B cell (primary cell): ENCODE measurements around the gene MTF2. TPM values are rescaled to one million over a fixed set of nuclear protein-coding genes. Genes with fewer than 3 reads are reported as not detected.

Source experiments
- ATAC-seq: fragments of 200-7000 bp; cut with Tn5 transposase; one replicate; pipeline ENCODE4 v1.10.0; 2021; ENCODE audit warnings: low read depth, mild to moderate bottlenecking, moderate number of reproducible peaks, moderate library complexity
- CTCF ChIA-PET: fragments of 350-600 bp; sonication (Branson Sonifier 250); formaldehyde crosslinking; loops from one replicate; lab custom pipeline; 2021; ENCODE audit warnings: antibody characterized with exemption, inconsistent platforms; lab: Charles Lee
- POLR2A ChIA-PET: fragments of 350-600 bp; sonication (Branson Sonifier 250); formaldehyde crosslinking; loops from one replicate; lab custom pipeline; 2021; ENCODE audit warnings: antibody characterized with exemption; lab: Charles Lee
- DNase-seq: peaks from one replicate; pipeline ENCODE4 v3.0.0; 2013
- H2AFZ ChIP-seq: 2 replicates; pipeline ENCODE4 v1.6.1; 2012; ENCODE audit warnings: mild to moderate bottlenecking, low read depth, low read length; ENCODE audit not compliant: insufficient read depth, poor library complexity, severe bottlenecking
- H3K27ac ChIP-seq, 2 donors: 1 replicate in 1 of 2; 2 replicates in 1 of 2; pipeline ENCODE4 v1.5.1; 2012 to 2013; ENCODE audit warnings: low read length in 2 of 2, mild to moderate bottlenecking in 2 of 2, moderate library complexity in 1 of 2
- H3K27me3 ChIP-seq, 4 experiments: fragments of 200-600 bp in 1 of 4; sonication (generic) in 1 of 4; replicated peaks in 1 of 4; 1 replicate in 2 of 4; 2 replicates in 2 of 4; pipeline versions ENCODE4 v1.6.1 to v1.7.0; 2013 to 2016; ENCODE audit warnings: low read length in 3 of 4, mild to moderate bottlenecking in 2 of 4, mixed read lengths in 1 of 4, moderate library complexity in 1 of 4; ENCODE audit not compliant: insufficient read depth in 4 of 4, control insufficient read depth in 3 of 4; ENCODE audit errors: control extremely low read depth in 1 of 4
- H3K36me3 ChIP-seq, 2 experiments: replicated peaks in 1 of 2; 1 replicate in 1 of 2; 2 replicates in 1 of 2; pipeline versions ENCODE4 v1.6.1 to v1.7.1; 2013; ENCODE audit warnings: low read length in 1 of 2; ENCODE audit not compliant: insufficient read depth in 2 of 2, control insufficient read depth in 1 of 2; ENCODE audit errors: control extremely low read depth in 1 of 2, extremely low read depth in 1 of 2
- H3K4me1 ChIP-seq, 2 donors: fragments of 200-600 bp in 1 of 2; sonication (generic) in 1 of 2; 1 replicate in 1 of 2; 2 replicates in 1 of 2; pipeline versions ENCODE4 v1.5.1 to v1.6.1; 2013 to 2017; ENCODE audit warnings: low read length in 2 of 2; ENCODE audit not compliant: control insufficient read depth in 2 of 2, insufficient read depth in 2 of 2
- H3K4me2 ChIP-seq: replicated peaks from 2 replicates; pipeline ENCODE3; 2012; ENCODE audit warnings: mild to moderate bottlenecking, low read depth, low read length; ENCODE audit not compliant: poor library complexity, severe bottlenecking
- H3K4me3 ChIP-seq, 5 experiments: fragments of 200-600 bp in 1 of 5; sonication (generic) in 1 of 5; 1 replicate in 3 of 5; 2 replicates in 2 of 5; pipeline versions ENCODE4 v1.5.1 to v1.7.0; 2011 to 2016; ENCODE audit warnings: low read length in 4 of 5, mild to moderate bottlenecking in 4 of 5, low read depth in 2 of 5, control low read depth in 1 of 5, moderate library complexity in 1 of 5; ENCODE audit not compliant: insufficient read depth in 1 of 5; ENCODE audit errors: control extremely low read depth in 1 of 5, extremely low read depth in 1 of 5
- H3K79me2 ChIP-seq: fragments of 200-600 bp; sonication (generic); one replicate; pipeline ENCODE4 v1.6.0; 2016; ENCODE audit warnings: low read length; ENCODE audit not compliant: control insufficient read depth, insufficient read depth
- H3K9ac ChIP-seq: fragments of 200-600 bp; sonication (generic); 2 replicates; pipeline ENCODE4 v1.6.1; 2017; ENCODE audit warnings: mild to moderate bottlenecking, low read length, moderate library complexity
- H3K9me3 ChIP-seq, 3 donors: one replicate each; pipeline versions ENCODE4 v1.6.1 to v1.7.1; 2013; ENCODE audit warnings: low read length in 2 of 3; ENCODE audit not compliant: control insufficient read depth in 2 of 3, insufficient read depth in 1 of 3; ENCODE audit errors: control extremely low read depth in 1 of 3
- H4K20me1 ChIP-seq: 2 replicates; pipeline ENCODE4 v1.6.0; 2012; ENCODE audit warnings: mild to moderate bottlenecking, low read length; ENCODE audit not compliant: insufficient read depth, control insufficient read depth, poor library complexity, severe bottlenecking
- H3K27ac Mint-ChIP-seq: one replicate; pipeline ENCODE4 v1.8.0; 2021; ENCODE audit warnings: mixed read lengths
- H3K27me3 Mint-ChIP-seq: one replicate; pipeline ENCODE4 v1.8.0; 2021; ENCODE audit warnings: mixed read lengths
- H3K4me1 Mint-ChIP-seq: one replicate; pipeline ENCODE4 v1.8.0; 2021; ENCODE audit warnings: mixed read lengths
- H3K4me3 Mint-ChIP-seq: one replicate; pipeline ENCODE4 v1.8.0; 2021; ENCODE audit warnings: mixed read lengths
- H3K9me3 Mint-ChIP-seq: one replicate; pipeline ENCODE4 v1.8.0; 2022; ENCODE audit warnings: mixed read lengths; ENCODE audit not compliant: insufficient read depth
- EZH2 ChIP-seq: IDR thresholded peaks from 2 replicates; pipeline ENCODE4 v1.6.1; 2012; ENCODE audit warnings: borderline replicate concordance, low read depth, mild to moderate bottlenecking, moderate library complexity, low read length; ENCODE audit not compliant: insufficient read depth, poor library complexity, severe bottlenecking
- WGBS: methylation state at CpG from one replicate; pipeline ENCODE4 v1.1.5; 2013; ENCODE audit warnings: missing lambda C conversion rate; ENCODE audit not compliant: insufficient coverage; 5-methylcytosine and 5-hydroxymethylcytosine counted together
- intact Hi-C: fragments of 100-400 bp; cut with micrococcal nuclease; formaldehyde crosslinking; loops from one replicate; pipeline ENCODE4 v1.10.0; 2022
- polyA plus RNA-seq: library from polyadenylated mRNA; depleted of rRNA; stranded (reverse); fragments of >200 nt; gene quantifications from 2 replicates; pipeline ENCODE4 v1.2.3, GENCODE V29; 2012
- total RNA-seq, 2 donors: library from RNA; stranded (reverse); fragments of 120-200 nt in 1 of 2; gene quantifications; 1 replicate in 1 of 2; 2 replicates in 1 of 2; pipeline versions ENCODE4 v1.2.3 to v1.2.4, GENCODE V29; 2013 to 2022
- TF ChIP-seq, protein P1 (sequence below): fragments of 200-600 bp; IDR thresholded peaks from one replicate; pipeline ENCODE4 v1.8.0; 2022; ENCODE audit warnings: antibody characterized with exemption, mild to moderate bottlenecking

MTF2 gene
- total and polyA plus RNA-seq, 2 donors (not counting 1 experiment from before 2014, with no cell fraction given): 19.5 to 68.6 TPM

- Histone ChIP-seq H4K20me1 (no peaks in the 10 kb centered on the region), H3K9ac (no peak overlapping the region), H3K27ac (no peak overlapping the region), H3K36me3 (peaks cover 0 to 48% of the 10 kb centered on the region in 2 experiments), H3K4me3 (no peak overlapping the region), H3K4me1 (no peaks in the 10 kb centered on the region), H3K79me2 (peaks cover 11% of the 10 kb centered on the region), H3K9me3 (no peaks in the 10 kb centered on the region), H2AFZ (no peak overlapping the region), H3K27me3 (no peaks in the 10 kb centered on the region), H3K4me2 (no peak overlapping the region)
- Mint-ChIP-seq H3K27me3 (no peaks in the 10 kb centered on the region), H3K27ac (no peak overlapping the region), H3K9me3 (no peaks in the 10 kb centered on the region), H3K4me3 (no peak overlapping the region), H3K4me1 (no peaks in the 10 kb centered on the region)
- ChIA-PET POLR2A (no interaction called here), CTCF (no interaction called here)
- ATAC-seq (no peak), DNase-seq (no peak)
- no peak for TF ChIP-seq EZH2
- TF ChIP-seq, protein P1, sequence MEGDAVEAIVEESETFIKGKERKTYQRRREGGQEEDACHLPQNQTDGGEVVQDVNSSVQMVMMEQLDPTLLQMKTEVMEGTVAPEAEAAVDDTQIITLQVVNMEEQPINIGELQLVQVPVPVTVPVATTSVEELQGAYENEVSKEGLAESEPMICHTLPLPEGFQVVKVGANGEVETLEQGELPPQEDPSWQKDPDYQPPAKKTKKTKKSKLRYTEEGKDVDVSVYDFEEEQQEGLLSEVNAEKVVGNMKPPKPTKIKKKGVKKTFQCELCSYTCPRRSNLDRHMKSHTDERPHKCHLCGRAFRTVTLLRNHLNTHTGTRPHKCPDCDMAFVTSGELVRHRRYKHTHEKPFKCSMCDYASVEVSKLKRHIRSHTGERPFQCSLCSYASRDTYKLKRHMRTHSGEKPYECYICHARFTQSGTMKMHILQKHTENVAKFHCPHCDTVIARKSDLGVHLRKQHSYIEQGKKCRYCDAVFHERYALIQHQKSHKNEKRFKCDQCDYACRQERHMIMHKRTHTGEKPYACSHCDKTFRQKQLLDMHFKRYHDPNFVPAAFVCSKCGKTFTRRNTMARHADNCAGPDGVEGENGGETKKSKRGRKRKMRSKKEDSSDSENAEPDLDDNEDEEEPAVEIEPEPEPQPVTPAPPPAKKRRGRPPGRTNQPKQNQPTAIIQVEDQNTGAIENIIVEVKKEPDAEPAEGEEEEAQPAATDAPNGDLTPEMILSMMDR: no peak
- intact Hi-C loops: no loop called here
Observed at GRCh38 chr1:93120614-93121013, 41.5 kb downstream of the MTF2 start.

GRCh38 chr1:93123201-93123783 lies 44.2 kb downstream of the MTF2 start:
- Mint-ChIP-seq H3K4me1 (no peaks in the 10 kb centered on the region), H3K27ac (no peak overlapping the region), H3K27me3 (no peaks in the 10 kb centered on the region), H3K9me3 (no peaks in the 10 kb centered on the region), H3K4me3 (no peak overlapping the region)
- Histone ChIP-seq H3K27ac (no peak overlapping the region), H3K27me3 (no peaks in the 10 kb centered on the region), H3K79me2 (peaks cover 4% of the 10 kb centered on the region), H3K4me1 (no peaks in the 10 kb centered on the region), H3K4me2 (no peak overlapping the region), H4K20me1 (no peaks in the 10 kb centered on the region), H2AFZ (no peak overlapping the region), H3K9ac (no peak overlapping the region), H3K4me3 (no peak overlapping the region), H3K9me3 (no peaks in the 10 kb centered on the region), H3K36me3 (peaks cover 4 to 31% of the 10 kb centered on the region in 2 experiments)
- DNase-seq (no peak), ATAC-seq (no peak)
- no peak for TF ChIP-seq EZH2
- TF ChIP-seq, protein P1: no peak
- intact Hi-C loops: no loop called here
- no CpG with 5 or more reads among the region's 4 CpGs for WGBS
- ChIA-PET CTCF (interaction anchor here (0.7 kb wide), 1 partner anchor 18 kb away, joined by 3 read pairs; no protein-coding TSS in a partner anchor), POLR2A (no interaction called here)
